NCI-H1436 (cell line): Measurements from ENCODE around the gene TRMU.
"Not testable (repeated sequence)": the region's sequence is repeated elsewhere in the genome, so short reads cannot be mapped to it uniquely, and the experiment has no call there.

Experiments used
- DNase-seq: peaks from one replicate; lab custom pipeline; 2025; lab: John Stamatoyannopoulos, UW

TRMU gene

DNA sequence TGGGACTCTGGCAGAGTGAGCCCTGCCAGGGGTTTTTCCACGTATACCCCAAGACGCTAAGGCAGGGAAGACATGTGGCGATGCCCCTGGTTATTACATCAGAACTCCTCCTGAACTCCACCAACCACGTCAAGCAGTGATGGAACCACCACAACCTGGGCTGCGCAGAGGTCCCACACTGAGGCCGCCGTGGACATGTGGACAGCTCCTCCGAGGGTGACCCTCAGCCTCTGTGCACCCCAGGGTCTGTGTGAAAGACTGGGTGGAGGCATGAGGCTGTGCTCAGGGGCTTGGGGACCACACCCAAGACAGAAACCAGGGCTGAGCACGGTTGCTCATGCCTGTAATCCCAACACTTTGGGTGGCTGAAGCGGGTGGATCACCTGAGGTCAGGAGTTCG lies 52.2 kb downstream of the TRMU start:
- no peak for DNase-seq

DNA sequence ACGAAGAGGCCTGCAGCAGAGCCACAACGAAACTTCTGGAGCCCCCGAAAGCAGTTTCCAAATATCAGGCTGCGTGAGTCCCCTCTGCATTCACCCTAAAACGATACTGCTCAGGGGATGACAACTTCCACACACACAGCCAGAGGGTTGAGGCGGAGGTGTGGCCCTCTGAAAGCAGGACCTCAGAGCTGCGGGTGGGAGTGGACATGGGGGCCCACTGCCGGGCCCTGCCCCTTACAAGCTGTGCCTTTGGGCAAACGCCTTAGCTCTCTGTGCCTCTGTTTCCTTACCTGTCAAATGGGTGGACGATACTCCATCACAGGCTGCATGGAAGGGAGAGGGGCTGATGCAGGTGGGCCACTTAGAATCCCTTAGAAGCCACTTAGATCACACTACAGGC lies 53.1 kb downstream of the TRMU start:
- DNase-seq = no peak

DNA sequence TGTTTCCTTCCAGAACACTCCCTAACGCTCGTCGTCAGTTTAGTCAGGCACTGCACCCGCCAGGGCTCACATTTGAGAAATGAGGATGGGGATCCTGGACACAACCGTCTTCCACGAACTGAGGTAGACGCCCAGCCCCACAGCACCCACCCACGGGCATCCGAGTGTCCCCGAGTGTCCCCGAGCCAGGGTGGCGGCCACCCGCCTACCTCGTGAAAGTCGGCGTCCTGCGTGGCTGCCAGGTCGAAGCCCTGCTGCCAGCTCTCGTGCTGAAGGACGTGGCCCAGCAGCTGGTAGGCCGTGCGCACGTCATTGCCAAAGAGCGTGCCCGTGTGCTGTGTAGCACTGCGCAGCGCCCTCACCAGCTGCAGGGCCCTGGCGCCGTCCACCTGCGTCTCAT lies 53.6 kb downstream of the TRMU start:
- no peak for DNase-seq

- DNase-seq = no peak
Observed at GRCh38 chr22:46390105-46390651, 54.7 kb downstream of the TRMU start.

DNA sequence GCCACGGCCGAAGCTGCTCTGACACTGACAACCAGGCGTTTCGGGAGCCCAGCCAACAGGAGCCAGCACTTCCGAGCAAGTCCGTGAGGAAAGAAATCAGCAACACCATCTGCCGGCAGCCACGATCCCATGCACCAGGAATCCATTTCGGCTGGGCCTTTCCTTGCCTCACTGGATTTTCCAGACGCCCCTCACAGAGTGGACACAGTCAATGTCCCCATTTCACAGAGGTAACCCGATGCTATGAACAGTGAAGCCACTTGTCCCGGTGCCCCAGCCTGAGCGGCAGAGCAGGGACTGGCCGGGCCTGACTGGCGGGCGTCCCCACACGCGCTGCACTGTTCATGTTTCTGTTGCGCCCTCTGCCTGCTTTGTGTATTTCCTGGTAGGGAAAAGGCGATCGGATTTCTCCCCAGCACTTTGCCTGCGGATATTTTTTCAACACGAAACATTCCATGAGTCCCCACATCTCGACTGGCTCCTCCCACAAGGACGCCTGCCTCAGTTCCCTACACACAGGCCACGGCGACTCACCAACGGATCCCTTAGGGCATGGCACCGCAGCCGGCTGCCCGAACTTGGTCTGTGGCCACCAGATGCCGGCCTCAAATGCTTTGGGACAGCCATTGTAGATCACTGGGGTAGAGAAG lies 55.3 kb downstream of the TRMU start:
- no peak for DNase-seq

DNA sequence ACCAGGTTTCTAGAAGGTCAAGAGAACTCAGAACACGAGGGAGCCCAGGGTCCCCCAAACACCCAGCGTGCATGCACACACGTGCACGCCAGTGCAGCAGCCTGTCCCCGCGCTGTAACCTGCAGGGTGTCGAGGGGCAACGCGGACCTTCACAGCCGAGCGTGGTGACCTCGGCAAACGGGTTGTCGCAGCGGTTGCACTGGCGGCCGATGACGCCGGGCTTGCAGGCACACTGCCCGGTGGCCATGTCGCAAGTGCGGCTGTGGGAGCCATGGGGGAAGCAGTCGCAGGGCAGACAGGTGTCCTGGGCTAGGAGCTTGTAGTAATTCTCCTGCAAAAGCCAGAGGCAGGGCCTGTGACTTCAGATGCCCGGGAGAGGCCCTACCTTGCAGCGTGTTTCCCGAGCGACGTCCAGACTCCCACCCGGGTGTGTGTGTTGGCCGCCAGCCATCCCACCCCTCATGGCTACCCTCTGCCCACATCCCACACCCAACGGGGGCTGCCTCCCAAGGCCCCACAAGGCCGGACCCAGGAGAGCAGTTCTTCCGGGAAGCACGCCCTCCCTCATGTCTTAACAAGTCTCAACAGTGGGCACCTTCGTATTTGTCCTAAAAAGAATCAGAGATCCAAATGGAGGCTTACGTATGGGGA lies 56.1 kb downstream of the TRMU start:
- no peak for DNase-seq

DNA sequence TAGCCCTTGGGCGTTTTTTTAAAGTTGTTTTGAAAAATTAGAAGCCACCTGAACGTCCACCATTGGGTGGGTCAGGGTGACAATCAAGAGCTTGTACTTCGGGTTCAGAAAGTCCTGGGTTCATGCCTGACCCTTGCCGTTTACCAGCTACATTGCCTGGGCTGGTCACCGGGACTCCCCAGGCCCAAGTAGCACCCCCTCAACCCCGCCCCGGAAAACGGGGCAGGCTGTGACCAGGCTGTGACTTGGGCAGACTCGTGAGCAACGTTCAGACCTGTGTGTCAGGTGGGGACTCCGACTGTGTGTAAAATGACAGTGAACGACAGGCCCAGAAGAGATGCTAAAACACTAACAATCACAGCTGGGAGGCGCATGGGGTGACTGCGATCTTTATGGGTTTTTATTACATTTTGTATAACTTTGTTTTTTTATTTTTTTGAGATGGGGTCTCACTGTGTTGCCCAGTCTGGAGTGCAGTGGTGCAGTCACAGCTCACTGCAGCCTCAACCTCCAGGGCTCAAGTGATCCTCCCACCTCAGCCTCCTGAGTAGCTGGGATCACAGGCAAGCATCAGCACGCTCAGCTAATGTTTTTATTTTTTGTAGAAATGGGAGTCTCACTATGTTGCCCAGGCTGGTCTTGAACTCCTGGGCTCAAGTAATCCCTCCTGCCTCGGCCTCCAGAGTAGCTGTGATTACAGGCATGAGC lies 56.8 kb downstream of the TRMU start:
- no peak for DNase-seq

DNA sequence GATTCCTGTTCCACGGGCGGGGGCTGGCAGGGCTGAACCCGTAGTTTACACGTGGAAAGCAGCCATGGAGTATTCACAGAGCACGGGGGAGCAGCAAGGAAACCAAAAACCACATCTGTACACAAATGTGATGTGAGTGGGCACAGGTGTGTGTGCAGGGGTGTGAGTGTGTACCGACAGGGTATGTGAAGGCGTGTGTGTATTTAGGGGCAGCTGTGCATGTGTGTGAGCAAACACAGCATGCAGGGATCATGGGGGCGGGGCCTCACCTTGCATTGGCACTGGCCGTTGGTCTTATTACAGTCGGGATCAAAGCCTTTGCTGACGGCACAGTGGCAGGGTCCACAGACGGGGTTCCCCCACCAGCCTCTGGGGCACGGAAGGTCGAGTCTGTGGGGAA lies 58.4 kb downstream of the TRMU start:
- DNase-seq = no peak

DNA sequence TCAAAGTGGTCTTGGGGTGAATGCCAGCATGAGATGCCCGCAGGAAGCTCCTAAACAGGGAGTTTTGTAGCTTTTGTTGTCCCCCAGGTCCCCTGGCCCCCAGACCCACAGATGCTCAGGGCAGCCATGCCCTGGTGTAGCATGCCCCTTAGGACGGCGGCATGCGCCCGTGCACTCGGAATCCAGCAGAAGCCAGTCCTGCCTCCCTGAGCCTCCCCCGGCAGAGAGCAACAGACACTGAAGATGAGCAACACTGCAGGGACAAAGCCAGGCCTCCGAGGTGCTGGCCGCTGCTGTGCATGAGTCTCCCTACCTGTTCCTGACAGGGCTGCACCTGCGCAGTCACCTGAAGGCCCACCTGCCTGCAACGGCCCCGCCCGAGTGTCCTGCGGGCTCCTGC lies 59.1 kb downstream of the TRMU start:
- DNase-seq = no peak

- DNase-seq = no peak
Observed at GRCh38 chr22:46395145-46395544, 59.6 kb downstream of the TRMU start.

- DNase-seq = not testable (repeated sequence)
Observed at GRCh38 chr22:46397049-46397448, 61.5 kb downstream of the TRMU start.

GRCh38 chr22:46397514-46397913 lies 62.0 kb downstream of the TRMU start:
- no peak for DNase-seq

DNA sequence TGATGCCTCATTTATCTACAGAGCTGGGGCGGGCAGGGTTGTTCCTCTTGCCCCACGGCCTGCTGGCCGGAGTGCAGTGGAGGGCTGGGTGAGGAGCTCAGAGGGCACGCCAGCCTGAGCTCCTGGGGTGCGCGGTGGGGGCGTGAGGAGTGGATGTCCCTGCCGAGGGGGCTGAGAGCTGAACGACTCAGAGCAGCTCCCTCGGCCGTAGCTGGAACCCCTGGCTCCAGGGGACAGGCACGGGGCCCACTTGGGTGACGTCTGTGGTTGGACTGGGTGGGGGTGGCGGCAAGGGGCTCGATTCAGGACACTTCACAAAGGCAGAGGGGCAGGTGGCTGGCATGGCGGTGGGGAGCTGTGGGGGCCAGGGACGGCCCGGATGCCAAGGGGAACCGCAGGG lies 62.4 kb downstream of the TRMU start:
- no peak for DNase-seq

DNA sequence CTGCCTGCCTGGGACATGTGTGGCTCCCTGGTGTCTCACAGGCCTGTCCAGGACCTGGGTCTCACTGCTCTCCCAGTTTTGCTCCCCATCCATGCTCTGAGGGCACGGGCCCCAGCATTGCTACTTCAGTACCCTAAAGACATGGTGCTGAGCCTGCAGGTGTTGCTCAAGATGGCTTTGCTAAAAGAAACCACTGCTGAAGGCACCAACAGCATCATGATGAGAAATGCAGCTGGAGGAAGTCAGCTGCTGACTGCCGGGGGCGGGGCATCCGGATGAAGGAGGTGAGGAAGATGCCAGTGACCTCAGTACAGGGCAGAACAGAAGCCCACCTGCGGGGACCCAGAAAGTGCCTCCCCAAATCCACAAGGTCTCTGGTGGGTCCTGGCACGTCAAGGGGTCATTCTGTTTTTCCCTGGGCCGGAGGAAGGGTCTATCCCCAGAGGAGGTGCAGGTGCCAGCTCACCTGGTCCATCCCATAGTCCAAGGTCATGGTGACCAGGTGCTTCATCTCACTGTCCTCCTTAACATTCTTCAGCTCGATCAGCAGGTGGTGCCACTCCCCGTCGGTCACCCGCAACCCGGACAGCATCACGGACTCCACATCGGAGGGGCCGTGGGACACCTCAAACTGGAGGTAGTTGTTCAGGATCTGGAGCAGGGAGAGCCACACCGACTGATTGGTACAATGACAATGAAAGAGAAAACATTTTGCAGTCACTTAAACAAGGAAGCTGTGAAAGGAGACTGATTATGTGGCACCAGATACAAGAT lies 63.9 kb downstream of the TRMU start:
- DNase-seq = no peak

GRCh38 chr22:46401370-46401769 lies 65.9 kb downstream of the TRMU start:
- DNase-seq = no peak

GRCh38 chr22:46402505-46402904 lies 67.0 kb downstream of the TRMU start:
- DNase-seq = no peak

- DNase-seq = not testable (repeated sequence)
Observed at GRCh38 chr22:46403880-46404279, 68.4 kb downstream of the TRMU start.

DNA sequence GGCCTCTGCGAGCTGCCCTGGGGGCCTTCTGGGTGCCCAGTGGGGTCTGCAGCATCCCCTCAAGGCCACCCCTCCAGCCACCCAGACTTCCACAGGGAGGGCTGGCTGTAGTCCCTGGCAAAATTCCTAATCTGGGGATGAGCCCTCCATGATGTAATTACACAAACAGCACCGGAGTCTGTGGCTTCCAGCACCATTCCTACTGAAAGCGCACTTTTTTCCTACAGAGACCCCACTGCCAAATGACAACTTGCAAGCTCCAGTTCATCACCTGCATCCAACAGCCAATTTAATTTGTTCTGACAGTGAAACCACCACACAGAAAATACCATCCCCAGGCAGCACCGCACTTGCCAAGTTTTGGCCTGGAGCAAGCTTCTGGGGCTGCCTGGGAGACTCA lies 70.4 kb downstream of the TRMU start:
- no peak for DNase-seq

- no peak for DNase-seq
Observed at GRCh38 chr22:46406349-46406748, 70.8 kb downstream of the TRMU start.

GRCh38 chr22:46406791-46407190 lies 71.3 kb downstream of the TRMU start:
- DNase-seq = no peak
